Measurements from ENCODE around the gene SPATA2.

The SPATA2 gene

GRCh38 chr20:49892260-49892659 is 23.1 kb downstream of the SPATA2 start:
- no peak overlapping the region for H3K4me2 ChIP-seq (ENCODE audit: low read depth, low read length, poor library complexity, severe bottlenecking)
- H3K4me3 ChIP-seq (ENCODE audit: low read length, poor library complexity, severe bottlenecking): no peak overlapping the region
- no peak overlapping the region for H2AFZ ChIP-seq (ENCODE audit: low read length)
- H3K36me3 ChIP-seq (ENCODE audit: insufficient read depth, low read length): no peaks in the 10 kb centered on the region; the same call in 1 of the 2 replicates
- no peaks in the 10 kb centered on the region for H3K9me3 ChIP-seq (ENCODE audit: insufficient read depth, low read depth, low read length)
- no peak overlapping the region for H3K9ac ChIP-seq (ENCODE audit: low read depth, low read length, poor library complexity, severe bottlenecking)
- no peaks in the 10 kb centered on the region for H3K27me3 ChIP-seq (ENCODE audit: insufficient read depth, low read length, poor library complexity, severe bottlenecking)
- no peaks in the 10 kb centered on the region for H3F3A ChIP-seq (ENCODE audit: low read depth)
- no peaks in the 10 kb centered on the region for H4K20me1 ChIP-seq (ENCODE audit: insufficient read depth, low read length, poor library complexity, severe bottlenecking)
- H3K79me2 ChIP-seq (ENCODE audit: insufficient read depth, low read length): no peaks in the 10 kb centered on the region
- TF ChIP-seq EZH2phosphoT487 (IDR thresholded peaks at IDR 0.05; ENCODE audit: borderline replicate concordance) (no peak), CTCF (conservative IDR thresholded peaks at IDR 0.05; ENCODE audit: low read length) (no peak)
- no peaks in the 10 kb centered on the region for H3K9me2 ChIP-seq (replicated peaks; ENCODE audit: low read depth, low read length)
- H3K4me1 ChIP-seq (ENCODE audit: insufficient read depth, low read length, poor library complexity, severe bottlenecking): no peaks in the 10 kb centered on the region

GRCh38 chr20:49891476-49892110 is 23.7 kb downstream of the SPATA2 start:
- Histone ChIP-seq H3K79me2 (ENCODE audit: insufficient read depth, low read length) (no peaks in the 10 kb centered on the region), H3K4me1 (ENCODE audit: insufficient read depth, low read length, poor library complexity, severe bottlenecking) (no peaks in the 10 kb centered on the region), H3K9me2 (replicated peaks; ENCODE audit: low read depth, low read length) (no peaks in the 10 kb centered on the region), H3F3A (ENCODE audit: low read depth) (no peaks in the 10 kb centered on the region), H2AFZ (ENCODE audit: low read length) (no peak overlapping the region), H4K20me1 (ENCODE audit: insufficient read depth, low read length, poor library complexity, severe bottlenecking) (no peaks in the 10 kb centered on the region), H3K9ac (ENCODE audit: low read depth, low read length, poor library complexity, severe bottlenecking) (no peak overlapping the region), H3K9me3 (ENCODE audit: insufficient read depth, low read depth, low read length) (no peaks in the 10 kb centered on the region), H3K27me3 (ENCODE audit: insufficient read depth, low read length, poor library complexity, severe bottlenecking) (no peaks in the 10 kb centered on the region), H3K36me3 (ENCODE audit: insufficient read depth, low read length) (no peaks in the 10 kb centered on the region; the same call in 1 of the 2 replicates), H3K4me3 (ENCODE audit: low read length, poor library complexity, severe bottlenecking) (no peak overlapping the region), H3K4me2 (ENCODE audit: low read depth, low read length, poor library complexity, severe bottlenecking) (no peak overlapping the region)
- TF ChIP-seq EZH2phosphoT487 (IDR thresholded peaks at IDR 0.05; ENCODE audit: borderline replicate concordance): no peak
- TF ChIP-seq CTCF (conservative IDR thresholded peaks at IDR 0.05; ENCODE audit: low read length): no peak

- no peak overlapping the region for H3K4me3 ChIP-seq (ENCODE audit: low read length, poor library complexity, severe bottlenecking)
- no peak overlapping the region for H3K4me2 ChIP-seq (ENCODE audit: low read depth, low read length, poor library complexity, severe bottlenecking)
- no peaks in the 10 kb centered on the region for H3K27me3 ChIP-seq (ENCODE audit: insufficient read depth, low read length, poor library complexity, severe bottlenecking)
- no peaks in the 10 kb centered on the region for H3K9me2 ChIP-seq (replicated peaks; ENCODE audit: low read depth, low read length)
- H4K20me1 ChIP-seq (ENCODE audit: insufficient read depth, low read length, poor library complexity, severe bottlenecking): no peaks in the 10 kb centered on the region
- no peaks in the 10 kb centered on the region; the same call in 1 of the 2 replicates for H3K36me3 ChIP-seq (ENCODE audit: insufficient read depth, low read length)
- H3K4me1 ChIP-seq (ENCODE audit: insufficient read depth, low read length, poor library complexity, severe bottlenecking): no peaks in the 10 kb centered on the region
- TF ChIP-seq CTCF (conservative IDR thresholded peaks at IDR 0.05; ENCODE audit: low read length): no peak
- TF ChIP-seq EZH2phosphoT487 (IDR thresholded peaks at IDR 0.05; ENCODE audit: borderline replicate concordance): no peak
- H3K9ac ChIP-seq (ENCODE audit: low read depth, low read length, poor library complexity, severe bottlenecking): no peak overlapping the region
- H3K79me2 ChIP-seq (ENCODE audit: insufficient read depth, low read length): no peaks in the 10 kb centered on the region
- H3K9me3 ChIP-seq (ENCODE audit: insufficient read depth, low read depth, low read length): no peaks in the 10 kb centered on the region
- H2AFZ ChIP-seq (ENCODE audit: low read length): no peak overlapping the region
- H3F3A ChIP-seq (ENCODE audit: low read depth): no peaks in the 10 kb centered on the region
These were observed 24.6 kb downstream of the SPATA2 start for GRCh38 chr20:49890471-49891361.
